Measurements from ENCODE around the gene POLR1B.

- TF ChIP-seq CTCF (IDR thresholded peaks at IDR 0.05 in 4 of 5, conservative IDR thresholded peaks at IDR 0.05 in 1 of 5) (no peak), POLR2A (IDR thresholded peaks at IDR 0.05) (no peak)
These were observed 18.9 kb upstream of the POLR1B start for GRCh38 chr2:112523291-112523777.

All from gastrocnemius medialis (tissue), 4 donors.